HepG2 (cell line): ENCODE data around the gene OGFOD3.

Experiments
- EZH2 ChIP-seq: conservative IDR thresholded peaks from 2 replicates; pipeline ENCODE4 v1.6.1; 2012; ENCODE audit warnings: mild to moderate bottlenecking, low read depth, low read length, moderate library complexity
- JUND ChIP-seq: sonication (generic); formaldehyde crosslinking; IDR thresholded peaks from 2 replicates; pipeline ENCODE4 v1.8.0; 2022; ENCODE audit warnings: mild to moderate bottlenecking, missing genetic modification reagents
- TOPORS ChIP-seq: sonication (generic); formaldehyde crosslinking; IDR thresholded peaks from 2 replicates; pipeline ENCODE4 v1.8.0; 2023; ENCODE audit warnings: mild to moderate bottlenecking, missing genetic modification reagents
- ZNF775 ChIP-seq: sonication (generic); formaldehyde crosslinking; IDR thresholded peaks from 2 replicates; pipeline ENCODE4 v1.4.0; 2020; ENCODE audit warnings: missing genetic modification reagents, mild to moderate bottlenecking, moderate library complexity, borderline replicate concordance
- TF ChIP-seq, protein P1 (sequence below): sonication (generic); formaldehyde crosslinking; IDR thresholded peaks from 2 replicates; pipeline ENCODE4 v1.5.0; 2020; ENCODE audit warnings: mild to moderate bottlenecking, missing genetic modification reagents, moderate library complexity

DNA sequence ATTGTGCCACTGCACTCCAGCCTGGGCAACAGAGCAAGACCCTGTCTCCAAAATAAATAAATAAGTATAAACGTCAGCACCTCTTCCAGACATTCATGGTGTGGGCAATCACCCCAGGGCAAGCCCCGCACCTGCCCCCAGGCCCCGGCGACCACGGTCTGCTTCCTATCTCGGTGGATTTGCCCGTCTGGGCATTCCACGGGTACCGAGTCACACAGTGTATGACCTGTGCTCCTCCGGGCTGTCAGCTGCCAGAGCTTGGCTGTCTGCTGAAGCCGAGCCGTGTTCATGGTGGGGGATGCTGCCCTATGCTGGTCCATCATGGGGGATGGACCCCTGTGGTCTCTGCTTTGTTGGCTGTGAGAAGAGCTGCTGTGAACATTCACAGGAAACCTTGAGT, 16.7 kb upstream of the OGFOD3 start:
- TF ChIP-seq, protein P1, sequence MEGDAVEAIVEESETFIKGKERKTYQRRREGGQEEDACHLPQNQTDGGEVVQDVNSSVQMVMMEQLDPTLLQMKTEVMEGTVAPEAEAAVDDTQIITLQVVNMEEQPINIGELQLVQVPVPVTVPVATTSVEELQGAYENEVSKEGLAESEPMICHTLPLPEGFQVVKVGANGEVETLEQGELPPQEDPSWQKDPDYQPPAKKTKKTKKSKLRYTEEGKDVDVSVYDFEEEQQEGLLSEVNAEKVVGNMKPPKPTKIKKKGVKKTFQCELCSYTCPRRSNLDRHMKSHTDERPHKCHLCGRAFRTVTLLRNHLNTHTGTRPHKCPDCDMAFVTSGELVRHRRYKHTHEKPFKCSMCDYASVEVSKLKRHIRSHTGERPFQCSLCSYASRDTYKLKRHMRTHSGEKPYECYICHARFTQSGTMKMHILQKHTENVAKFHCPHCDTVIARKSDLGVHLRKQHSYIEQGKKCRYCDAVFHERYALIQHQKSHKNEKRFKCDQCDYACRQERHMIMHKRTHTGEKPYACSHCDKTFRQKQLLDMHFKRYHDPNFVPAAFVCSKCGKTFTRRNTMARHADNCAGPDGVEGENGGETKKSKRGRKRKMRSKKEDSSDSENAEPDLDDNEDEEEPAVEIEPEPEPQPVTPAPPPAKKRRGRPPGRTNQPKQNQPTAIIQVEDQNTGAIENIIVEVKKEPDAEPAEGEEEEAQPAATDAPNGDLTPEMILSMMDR (CRISPR knock-in tag): no peak
- TF ChIP-seq TOPORS (CRISPR knock-in tag): no peak
- TF ChIP-seq ZNF775 (CRISPR knock-in tag): no peak
- no peak for TF ChIP-seq JUND
- TF ChIP-seq EZH2: no peak
